ENCODE results near the gene ARAP1.

The ARAP1 gene

DNA sequence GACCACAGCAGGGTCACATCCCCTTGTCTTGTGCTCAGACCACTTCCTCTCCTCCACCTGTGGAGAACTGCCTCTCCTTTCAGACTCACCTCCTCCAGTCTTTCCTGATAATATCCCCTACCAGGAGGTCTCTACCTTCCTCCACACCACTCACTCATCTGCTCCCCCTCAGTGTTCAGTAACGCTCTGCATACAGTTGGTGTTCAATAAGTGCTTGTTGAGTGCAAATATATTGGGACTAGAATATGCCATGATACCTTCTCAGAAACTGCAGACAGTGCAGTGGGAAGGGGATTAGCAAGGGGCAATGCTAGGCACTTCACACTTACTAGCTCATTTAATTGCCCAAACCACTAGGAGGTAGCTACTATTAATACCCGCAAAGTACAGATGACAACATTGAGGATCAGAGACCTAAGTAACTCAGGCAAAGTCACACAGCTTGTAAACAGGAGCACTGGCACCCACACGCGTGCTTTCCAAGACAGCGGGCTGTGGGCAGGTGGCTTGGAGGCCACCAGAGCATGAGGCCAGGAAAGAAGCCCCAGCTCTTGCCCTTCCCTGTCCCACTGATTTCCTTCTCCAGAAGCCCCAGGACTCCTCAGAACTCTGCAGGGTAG lies 69.9 kb downstream of the ARAP1 start:
- no peak for DNase-seq (ENCODE audit: low read depth)

- no peak for DNase-seq (ENCODE audit: low read depth)
These were observed 70.7 kb downstream of the ARAP1 start for GRCh38 chr11:72681226-72682153.

DNA sequence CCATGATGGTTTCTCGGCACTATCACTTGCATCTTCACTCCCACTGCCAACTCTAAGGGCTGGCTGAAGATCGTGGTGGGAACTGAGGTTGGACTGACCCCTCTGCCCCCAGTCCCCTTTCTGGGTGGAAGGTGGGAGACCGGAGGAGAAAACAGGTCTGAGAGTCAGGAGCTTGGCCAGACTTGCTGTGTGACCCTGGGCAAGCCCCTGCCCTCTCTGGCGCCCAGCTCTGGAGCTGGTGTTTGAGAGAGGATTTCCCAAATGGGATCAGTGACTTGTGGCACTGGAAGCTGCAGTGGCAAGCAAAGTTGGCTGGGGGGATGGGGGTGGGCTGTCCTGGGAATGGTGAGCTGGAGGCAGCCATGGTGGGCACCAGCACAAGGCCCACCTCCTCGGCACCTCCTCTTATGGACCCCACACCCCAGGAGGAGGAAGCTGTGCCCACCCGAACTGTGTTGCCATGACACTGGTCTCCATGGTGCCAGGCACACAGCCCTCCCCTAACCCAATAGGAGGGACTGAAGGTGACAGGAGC lies 71.5 kb downstream of the ARAP1 start:
- no peak for DNase-seq (ENCODE audit: low read depth)

- no peak for DNase-seq (ENCODE audit: low read depth)
These were observed 72.3 kb downstream of the ARAP1 start for GRCh38 chr11:72679869-72680268.

GRCh38 chr11:72678524-72678923 lies 73.7 kb downstream of the ARAP1 start:
- no peak for DNase-seq (ENCODE audit: low read depth)

DNA sequence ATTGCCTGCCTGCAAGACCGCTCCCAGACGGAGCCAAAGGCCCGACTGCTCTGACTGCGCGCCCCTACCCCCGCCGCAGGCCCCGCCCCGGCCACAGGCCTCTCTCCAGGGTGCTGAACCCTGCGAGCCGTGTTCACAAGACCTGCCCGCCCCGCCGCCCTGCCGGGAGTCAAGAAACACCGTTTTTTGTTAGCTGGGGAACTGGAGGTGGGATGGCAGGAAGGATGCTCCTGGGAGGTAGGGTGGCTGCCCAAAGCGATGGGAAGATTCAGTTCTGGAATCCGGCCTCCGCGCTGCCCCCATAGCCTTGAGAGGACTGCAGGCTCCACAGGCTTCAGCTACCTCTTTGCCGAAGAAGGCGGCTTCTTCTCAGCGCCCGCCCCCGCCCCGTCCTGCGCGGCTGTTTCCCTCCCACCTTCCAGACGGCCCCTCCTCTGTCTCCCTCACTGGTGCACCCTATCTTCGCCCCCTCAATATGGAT lies 75.3 kb downstream of the ARAP1 start:
- DNase-seq (ENCODE audit: low read depth): peak; percentile 39

- no peak for DNase-seq (ENCODE audit: low read depth)
These were observed 77.0 kb downstream of the ARAP1 start for GRCh38 chr11:72675221-72675620.

- no peak for DNase-seq (ENCODE audit: low read depth)
These were observed 78.0 kb downstream of the ARAP1 start, which contains the start of gene PDE2A for GRCh38 chr11:72673943-72674828. TSS of gene PDE2A (minus strand) at chr11:72674422. CDS start at chr11:72674207, 215 bp downstream.

- no peak for DNase-seq (ENCODE audit: low read depth)
These were observed 78.8 kb downstream of the ARAP1 start for GRCh38 chr11:72673284-72673942.

DNA sequence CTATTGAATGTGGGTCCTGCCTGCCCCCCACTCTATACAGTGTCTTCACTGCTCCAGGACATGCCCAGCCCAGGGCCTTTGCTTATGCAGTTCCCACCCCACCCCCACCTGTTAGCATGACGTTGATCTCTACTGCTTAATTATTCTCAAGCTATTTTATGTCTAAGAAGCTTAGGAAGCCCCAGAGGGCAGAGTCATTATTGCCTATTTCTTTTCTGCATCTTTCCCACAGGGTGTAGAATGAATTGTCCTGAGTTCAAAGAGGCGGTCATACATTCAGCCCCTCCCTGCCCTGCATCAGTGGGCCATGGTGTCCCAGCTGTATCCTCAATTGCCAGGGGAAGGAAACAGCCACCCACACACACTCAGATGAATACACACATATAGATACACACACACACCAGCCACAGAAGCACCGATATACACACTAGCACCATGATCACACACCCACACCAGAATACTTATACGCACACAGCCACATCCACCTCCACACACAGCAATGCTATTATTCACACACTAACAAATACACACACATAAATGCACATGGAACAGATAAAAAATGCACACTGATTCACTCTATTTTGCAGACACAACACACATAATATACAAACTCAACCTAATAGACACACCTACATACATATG lies 79.5 kb downstream of the ARAP1 start:
- no peak for DNase-seq (ENCODE audit: low read depth)

GRCh38 chr11:72671152-72672099 lies 80.8 kb downstream of the ARAP1 start:
- no peak for DNase-seq (ENCODE audit: low read depth)

DNA sequence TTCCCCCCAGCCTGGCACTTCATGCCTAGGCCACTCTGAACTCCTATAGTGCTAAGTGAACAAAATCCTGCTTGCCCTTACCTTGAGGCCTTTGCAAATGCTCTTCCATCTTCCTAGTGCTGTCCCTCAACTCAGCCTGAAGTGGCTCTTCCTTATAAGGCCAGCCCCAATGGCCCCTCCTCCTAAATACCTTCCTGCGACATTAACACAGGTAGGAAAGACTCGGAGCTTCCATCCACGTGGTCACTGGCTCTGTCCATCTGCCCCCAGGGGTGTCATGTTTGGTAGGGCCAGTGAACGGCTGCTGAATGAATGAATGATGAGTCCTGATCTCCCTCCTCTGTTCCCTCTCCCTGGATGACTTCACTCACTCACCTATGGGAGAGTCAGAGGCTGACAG lies 82.2 kb downstream of the ARAP1 start:
- DNase-seq (ENCODE audit: low read depth): no peak

DNA sequence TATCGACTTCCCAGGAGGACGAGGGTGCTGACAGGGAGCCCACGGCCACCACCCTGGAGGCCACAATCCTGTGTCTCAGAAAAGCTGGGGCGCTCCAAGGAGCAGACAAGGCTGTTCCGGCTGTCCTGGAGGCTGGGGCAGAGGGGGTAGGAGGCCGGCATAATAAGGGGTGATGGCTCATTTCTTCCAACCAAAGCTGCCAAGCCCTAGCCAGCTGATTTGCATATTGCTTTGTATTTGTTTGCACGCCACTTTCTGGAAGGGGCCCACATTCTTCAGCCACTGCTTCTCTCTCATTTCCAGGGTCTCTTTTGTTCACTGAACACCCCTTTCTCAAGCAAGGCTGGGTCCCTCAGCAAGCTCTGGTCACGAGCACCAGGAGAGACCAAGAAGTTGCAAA lies 82.7 kb downstream of the ARAP1 start:
- no peak for DNase-seq (ENCODE audit: low read depth)

DNA sequence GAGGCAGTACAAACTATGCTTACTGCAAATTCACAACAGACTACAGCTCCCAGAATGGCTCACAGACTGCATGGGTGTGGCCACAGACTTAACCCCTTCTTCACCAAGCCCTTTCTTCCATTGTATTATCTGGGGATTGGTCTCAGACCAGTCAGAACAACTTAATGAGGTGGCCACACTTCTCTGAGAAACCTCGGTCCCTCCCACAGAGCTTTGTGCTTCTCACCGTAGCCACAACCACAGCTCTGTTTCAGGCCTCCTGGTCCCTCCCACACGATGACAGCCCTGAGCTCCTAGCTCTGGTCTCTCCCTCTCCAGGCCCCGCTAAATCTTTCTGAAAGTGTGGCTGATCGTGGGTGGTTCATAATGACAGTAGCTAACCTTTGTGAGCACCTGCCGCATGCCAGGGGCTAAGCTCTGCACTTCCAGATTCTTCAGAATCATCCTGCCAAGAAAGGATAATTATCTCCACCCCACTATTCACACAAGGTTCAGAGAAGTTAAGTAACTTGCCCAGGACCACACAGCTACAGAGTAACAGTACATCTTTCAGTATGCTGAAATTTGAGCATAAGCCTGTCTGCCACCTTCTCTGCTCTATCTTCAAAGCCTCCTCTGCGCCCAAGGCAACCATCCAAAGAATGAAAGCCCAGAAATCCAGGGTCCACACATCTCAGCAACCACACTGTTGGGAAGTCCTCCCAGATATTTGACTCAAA lies 83.4 kb downstream of the ARAP1 start:
- no peak for DNase-seq (ENCODE audit: low read depth)

GRCh38 chr11:72665911-72666472 lies 86.2 kb downstream of the ARAP1 start:
- no peak for DNase-seq (ENCODE audit: low read depth)

DNA sequence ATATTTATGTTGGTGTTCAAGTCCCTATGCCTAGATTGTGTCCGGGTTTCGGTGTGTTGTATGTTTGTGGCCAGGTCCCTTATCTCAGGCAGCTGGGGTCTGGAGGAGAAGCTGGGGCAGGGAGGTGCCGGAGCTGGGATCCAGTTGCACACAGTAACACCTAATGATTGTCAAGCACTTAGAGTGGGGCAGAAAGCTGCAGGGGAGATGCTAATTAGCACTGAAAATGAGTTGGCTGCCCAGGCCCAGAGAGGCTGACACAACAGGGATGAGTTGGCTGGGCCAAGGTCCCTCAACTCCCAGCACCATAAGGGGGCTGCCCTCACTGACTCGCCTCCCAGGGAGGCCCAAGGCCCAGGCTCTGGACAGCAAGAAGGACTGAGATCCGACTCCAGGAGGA lies 90.2 kb downstream of the ARAP1 start:
- no peak for DNase-seq (ENCODE audit: low read depth)

DNA sequence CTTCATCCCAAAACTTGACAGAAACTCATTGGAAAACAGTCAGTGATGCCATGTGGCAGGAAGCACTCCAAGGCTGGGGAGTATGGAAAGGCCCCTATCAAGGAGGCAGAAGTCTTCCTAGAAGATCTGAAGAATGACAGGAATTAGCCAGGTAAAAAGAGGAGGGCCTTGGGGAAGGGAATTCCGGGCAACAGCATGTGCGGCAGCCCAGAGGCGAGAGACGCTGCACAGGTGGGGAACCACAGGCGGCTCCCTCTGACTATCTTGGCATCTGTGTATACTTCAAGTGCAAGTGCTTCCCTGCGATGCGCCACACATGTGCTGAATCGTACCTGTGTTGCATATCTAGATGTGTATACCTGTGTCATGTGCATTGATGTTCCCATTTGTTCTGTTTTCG lies 90.7 kb downstream of the ARAP1 start:
- no peak for DNase-seq (ENCODE audit: low read depth)

DNA sequence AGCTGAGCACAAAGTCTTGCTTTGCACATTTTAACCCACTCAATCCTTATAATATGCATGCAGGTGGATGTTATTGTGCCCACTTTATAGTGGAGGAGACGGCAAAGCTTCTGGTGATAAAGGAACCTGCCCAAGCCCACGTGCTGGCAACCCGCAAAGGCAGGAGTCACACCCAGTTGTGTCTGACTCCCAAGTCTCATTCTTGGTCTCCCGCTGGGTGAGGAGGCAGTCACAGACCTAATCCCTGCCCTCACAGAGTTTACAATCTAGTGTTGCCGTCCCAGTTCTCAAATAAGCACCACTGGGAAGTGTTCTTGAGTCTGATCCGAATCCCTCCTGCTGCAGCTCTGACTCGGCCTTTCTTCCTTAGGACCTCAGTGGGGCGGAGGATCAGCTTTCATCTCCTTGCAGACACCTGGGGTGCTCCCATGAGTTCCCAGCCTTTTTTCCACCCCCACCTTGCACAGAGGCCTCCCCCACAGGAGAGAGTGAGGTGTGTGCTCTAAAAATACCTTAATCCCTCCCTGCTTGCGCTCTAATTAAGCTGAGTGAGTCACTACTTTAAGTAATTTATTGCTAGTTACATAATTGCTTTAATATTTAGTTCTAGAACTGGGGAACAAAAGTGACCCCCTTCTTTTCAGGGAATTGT lies 93.1 kb downstream of the ARAP1 start:
- no peak for DNase-seq (ENCODE audit: low read depth)

Measured in ELR (cell line).